ENCODE results near the gene KARS1. TPM values are rescaled to one million over a fixed set of nuclear protein-coding genes. Genes with fewer than 3 reads are reported as not detected.

Gene KARS1
- total and polyA plus RNA-seq, 2 of the 4 experiments (the other 2 are of a cell fraction) = 122 to 228 TPM

- intact Hi-C loops (cut with micrococcal nuclease) (loop anchor here (10.0 kb wide), 2 partner anchors 164 to 434 kb away; partner anchors contain the start of gene TMEM170A), in situ Hi-C loops (cut with MboI; ENCODE audit: low sequenced_read_pairs) (no loop called here), dilution Hi-C loops (cut with HindIII; ENCODE audit: low sequenced_read_pairs, unreplicated experiment) (no loop called here)
- Histone ChIP-seq H3K56ac (ENCODE audit: extremely low read depth, insufficient read depth, low read length) (no peak overlapping the region), H2AFZ (replicated peaks; ENCODE audit: low read length, poor library complexity) (no peak overlapping the region), H3K4ac (ENCODE audit: low read depth, low read length) (no peak overlapping the region), H3K4me1 (ENCODE audit: control insufficient read depth, insufficient read depth, low read length) (no peaks in the 10 kb centered on the region), H3K9ac (ENCODE audit: low read depth, low read length) (no peak overlapping the region), H4K5ac (ENCODE audit: low read depth, low read length) (no peak overlapping the region), H3K4me3 (ENCODE audit: insufficient read depth, low read depth, low read length) (no peak overlapping the region), H2BK120ac (ENCODE audit: low read depth, low read length) (no peak overlapping the region), H4K20me1 (ENCODE audit: insufficient read depth, low read length) (no peaks in the 10 kb centered on the region), H4K91ac (ENCODE audit: insufficient read depth, low read depth, low read length) (no peak overlapping the region), H3K18ac (ENCODE audit: low read depth, low read length) (no peak overlapping the region), H2AK9ac (replicated peaks; ENCODE audit: low read depth, low read length, poor library complexity) (no peak overlapping the region), H3K27ac (ENCODE audit: insufficient read depth, low read length) (no peak overlapping the region), H2AK5ac (ENCODE audit: low read depth, low read length) (no peak overlapping the region), H2BK20ac (ENCODE audit: low read depth, low read length) (no peak overlapping the region), H4K8ac (ENCODE audit: low read depth in 2 of 2, low read length in 2 of 2) (no peak overlapping the region), H3K9me1 (ENCODE audit: insufficient read depth, low read length) (no peaks in the 10 kb centered on the region), H3K79me1 (ENCODE audit: low read depth in 1 of 2, low read length in 2 of 2) (no peaks in the 10 kb centered on the region; a peak in 1 of 4 replicates), H2BK5ac (ENCODE audit: low read depth, low read length, poor library complexity, severe bottlenecking) (no peak overlapping the region), H2BK15ac (ENCODE audit: low read depth, low read length) (no peak overlapping the region), H3K4me2 (ENCODE audit: low read depth, low read length) (no peak overlapping the region), H3K27me3 (ENCODE audit: control insufficient read depth, insufficient read depth, low read length) (no peaks in the 10 kb centered on the region), H3K14ac (replicated peaks; ENCODE audit: low read depth, low read length) (no peak overlapping the region), H3K23ac (ENCODE audit: low read depth, low read length) (no peak overlapping the region), H3K36me3 (ENCODE audit: control insufficient read depth, insufficient read depth, low read length) (peaks cover 69% of the 10 kb centered on the region), H3K9me3 (ENCODE audit: control insufficient read depth, insufficient read depth, low read length) (no peaks in the 10 kb centered on the region)
- no TSS peak for BruUV-seq (replicated peaks)
- DNase-seq (no peak), ATAC-seq (ENCODE audit: low read depth) (no peak)
- TF ChIP-seq RCOR1 (IDR thresholded peaks at IDR 0.05; ENCODE audit: insufficient replicate concordance, low read length) = no peak
- no peak for TF ChIP-seq NFE2L2 (IDR thresholded peaks at IDR 0.05; ENCODE audit: low read depth, low read length)
- TF ChIP-seq ELK1 (IDR thresholded peaks at IDR 0.05; ENCODE audit: borderline replicate concordance, low read depth, low read length) = no peak
- no peak for TF ChIP-seq POLR2A (IDR thresholded peaks at IDR 0.05; ENCODE audit: low read depth, low read length)
- TF ChIP-seq MAFK (IDR thresholded peaks at IDR 0.05; ENCODE audit: low read depth, low read length) = no peak
- TF ChIP-seq BHLHE40 (IDR thresholded peaks at IDR 0.05; ENCODE audit: low read depth, low read length) = no peak
- TF ChIP-seq MXI1 (IDR thresholded peaks at IDR 0.05; ENCODE audit: borderline replicate concordance, low read depth, low read length) = no peak
- TF ChIP-seq CEBPB (IDR thresholded peaks at IDR 0.05; ENCODE audit: low read depth, low read length) = no peak
- TF ChIP-seq MAZ (IDR thresholded peaks at IDR 0.05; ENCODE audit: borderline replicate concordance, low read depth, low read length) = no peak
- TF ChIP-seq RFX5 (IDR thresholded peaks at IDR 0.05; ENCODE audit: low read depth, low read length) = no peak
- no peak for TF ChIP-seq CHD1 (IDR thresholded peaks at IDR 0.05; ENCODE audit: low read depth, low read length)
- no peak for TF ChIP-seq USF2 (IDR thresholded peaks at IDR 0.05; ENCODE audit: low read depth, low read length)
- TF ChIP-seq CTCF (conservative IDR thresholded peaks at IDR 0.05; ENCODE audit: low read depth, low read length) = no peak
- no peak for TF ChIP-seq SMC3 (IDR thresholded peaks at IDR 0.05; ENCODE audit: low read depth, low read length)
- TF ChIP-seq FOS (IDR thresholded peaks at IDR 0.05; ENCODE audit: low read depth, low read length) = no peak
- no peak for TF ChIP-seq RAD21 (IDR thresholded peaks at IDR 0.05; ENCODE audit: low read length)
- WGBS, 2 experiments (ENCODE audit: extremely low coverage in 2 of 2, insufficient read length in 1 of 2) = 94% methylated on average over 5 of the region's 10 CpGs; no CpG with 5 or more reads in 1 of the 2 experiments
- POLR2A ChIA-PET (ENCODE audit: unreplicated experiment) = no interaction called here
- CTCF ChIA-PET = no interaction called here
Observed at GRCh38 chr16:75629132-75629531, 18.3 kb downstream of the KARS1 start.
